PC-3 (cell line): ENCODE results near the gene CNTN1.

ENCODE experiments used
- EZH2 ChIP-seq: fragments of 300-600 bp; sonication (generic); IDR thresholded peaks from one replicate; pipeline ENCODE4 v1.6.1; 2017; ENCODE audit warnings: antibody characterized with exemption, mild to moderate bottlenecking, low read length; ENCODE audit not compliant: unreplicated experiment
- EZH2phosphoT487 ChIP-seq: fragments of 300-600 bp; sonication (generic); IDR thresholded peaks from 2 replicates; pipeline ENCODE4 v1.6.1; 2018; ENCODE audit warnings: mild to moderate bottlenecking, antibody characterized with exemption, low read length, borderline replicate concordance
- TF ChIP-seq, protein P1 (sequence below): fragments of 300-600 bp; sonication (generic); conservative IDR thresholded peaks from 2 replicates; pipeline ENCODE4 v1.5.1; 2017; ENCODE audit warnings: antibody characterized with exemption, low read depth, mild to moderate bottlenecking, low read length

DNA sequence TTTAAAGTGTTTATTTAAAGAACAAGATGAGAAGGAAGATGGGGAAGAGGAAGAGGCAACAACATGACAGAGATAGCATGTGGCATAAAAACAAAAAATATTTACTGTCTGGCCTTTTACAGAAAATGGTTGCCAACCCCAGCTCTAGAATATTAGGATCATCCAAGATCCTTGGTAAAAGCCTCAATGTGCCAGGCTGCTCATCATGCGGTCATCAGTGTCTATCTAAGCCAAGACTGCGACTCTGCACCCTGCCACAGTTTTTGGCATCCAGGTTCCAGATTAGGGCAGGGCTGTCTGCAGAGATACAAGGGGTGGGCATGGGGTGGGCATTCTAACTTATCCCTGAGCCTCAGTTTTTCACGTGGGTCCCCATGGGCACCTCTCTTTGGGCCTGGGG lies 46.9 kb upstream of the CNTN1 start:
- TF ChIP-seq, protein P1, sequence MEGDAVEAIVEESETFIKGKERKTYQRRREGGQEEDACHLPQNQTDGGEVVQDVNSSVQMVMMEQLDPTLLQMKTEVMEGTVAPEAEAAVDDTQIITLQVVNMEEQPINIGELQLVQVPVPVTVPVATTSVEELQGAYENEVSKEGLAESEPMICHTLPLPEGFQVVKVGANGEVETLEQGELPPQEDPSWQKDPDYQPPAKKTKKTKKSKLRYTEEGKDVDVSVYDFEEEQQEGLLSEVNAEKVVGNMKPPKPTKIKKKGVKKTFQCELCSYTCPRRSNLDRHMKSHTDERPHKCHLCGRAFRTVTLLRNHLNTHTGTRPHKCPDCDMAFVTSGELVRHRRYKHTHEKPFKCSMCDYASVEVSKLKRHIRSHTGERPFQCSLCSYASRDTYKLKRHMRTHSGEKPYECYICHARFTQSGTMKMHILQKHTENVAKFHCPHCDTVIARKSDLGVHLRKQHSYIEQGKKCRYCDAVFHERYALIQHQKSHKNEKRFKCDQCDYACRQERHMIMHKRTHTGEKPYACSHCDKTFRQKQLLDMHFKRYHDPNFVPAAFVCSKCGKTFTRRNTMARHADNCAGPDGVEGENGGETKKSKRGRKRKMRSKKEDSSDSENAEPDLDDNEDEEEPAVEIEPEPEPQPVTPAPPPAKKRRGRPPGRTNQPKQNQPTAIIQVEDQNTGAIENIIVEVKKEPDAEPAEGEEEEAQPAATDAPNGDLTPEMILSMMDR, result no peak
- TF ChIP-seq EZH2phosphoT487, result no peak
- no peak for TF ChIP-seq EZH2
